NB4 (cell line): ENCODE measurements around the gene TRABD2B.

Source experiments
- MYC ChIP-seq: IDR thresholded peaks from 2 replicates; pipeline ENCODE4 v1.6.1; 2011; ENCODE audit warnings: low read depth, low read length
- TF ChIP-seq, protein P1 (sequence below): IDR thresholded peaks from one replicate; pipeline ENCODE4 v1.5.1; 2012; ENCODE audit warnings: low read depth, low read length

DNA sequence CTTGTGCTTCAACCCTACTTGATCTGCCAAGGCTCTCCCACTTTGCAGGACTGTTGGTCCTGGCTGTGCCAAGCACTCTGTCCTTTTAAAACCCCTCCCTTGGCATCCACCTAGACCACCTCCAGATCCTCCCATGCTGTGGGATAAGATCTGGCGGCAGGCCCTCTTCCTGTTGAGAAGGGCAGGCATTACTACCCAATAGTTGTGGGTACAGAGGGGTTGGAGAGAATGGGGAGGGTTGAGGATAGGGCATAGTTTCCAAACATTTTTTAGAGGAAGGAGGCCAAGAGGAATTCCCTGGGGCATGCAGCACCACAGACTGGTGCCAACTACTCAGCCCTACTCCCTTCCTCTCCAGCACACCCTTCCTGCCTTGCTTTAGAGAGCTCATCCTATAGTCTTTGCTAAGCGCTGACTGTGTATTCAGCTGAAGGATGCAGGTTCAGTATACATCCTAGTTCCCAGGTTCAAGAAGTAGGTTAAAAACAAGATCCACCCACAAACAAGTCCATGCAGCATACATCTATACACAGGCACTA is 70.7 kb downstream of the TRABD2B start:
- TF ChIP-seq MYC, result no peak
- TF ChIP-seq, protein P1, sequence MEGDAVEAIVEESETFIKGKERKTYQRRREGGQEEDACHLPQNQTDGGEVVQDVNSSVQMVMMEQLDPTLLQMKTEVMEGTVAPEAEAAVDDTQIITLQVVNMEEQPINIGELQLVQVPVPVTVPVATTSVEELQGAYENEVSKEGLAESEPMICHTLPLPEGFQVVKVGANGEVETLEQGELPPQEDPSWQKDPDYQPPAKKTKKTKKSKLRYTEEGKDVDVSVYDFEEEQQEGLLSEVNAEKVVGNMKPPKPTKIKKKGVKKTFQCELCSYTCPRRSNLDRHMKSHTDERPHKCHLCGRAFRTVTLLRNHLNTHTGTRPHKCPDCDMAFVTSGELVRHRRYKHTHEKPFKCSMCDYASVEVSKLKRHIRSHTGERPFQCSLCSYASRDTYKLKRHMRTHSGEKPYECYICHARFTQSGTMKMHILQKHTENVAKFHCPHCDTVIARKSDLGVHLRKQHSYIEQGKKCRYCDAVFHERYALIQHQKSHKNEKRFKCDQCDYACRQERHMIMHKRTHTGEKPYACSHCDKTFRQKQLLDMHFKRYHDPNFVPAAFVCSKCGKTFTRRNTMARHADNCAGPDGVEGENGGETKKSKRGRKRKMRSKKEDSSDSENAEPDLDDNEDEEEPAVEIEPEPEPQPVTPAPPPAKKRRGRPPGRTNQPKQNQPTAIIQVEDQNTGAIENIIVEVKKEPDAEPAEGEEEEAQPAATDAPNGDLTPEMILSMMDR, result no peak
